Parathyroid adenoma (tissue), 2 donors: ENCODE measurements around the gene FEM1B.

Source experiments
- H2AFZ ChIP-seq: fragments of 300-600 bp; sonication (generic); one replicate; pipeline ENCODE4 v1.7.0; 2017; ENCODE audit warnings: antibody characterized with exemption, mild to moderate bottlenecking
- H3K27ac ChIP-seq: fragments of 300-600 bp; sonication (generic); one replicate; pipeline ENCODE4 v1.7.0; 2017
- H3K27me3 ChIP-seq: fragments of 300-600 bp; sonication (generic); one replicate; pipeline ENCODE4 v1.7.0; 2017; ENCODE audit warnings: low read length; ENCODE audit not compliant: control insufficient read depth, insufficient read depth
- H3K36me3 ChIP-seq: fragments of 300-600 bp; sonication (generic); one replicate; pipeline ENCODE4 v1.7.0; 2017; ENCODE audit warnings: low read length; ENCODE audit not compliant: control insufficient read depth, insufficient read depth
- H3K4me1 ChIP-seq: fragments of 300-600 bp; sonication (generic); one replicate; pipeline ENCODE4 v1.7.0; 2017; ENCODE audit warnings: control low read depth
- H3K4me2 ChIP-seq: fragments of 300-600 bp; sonication (generic); one replicate; pipeline ENCODE4 v1.7.0; 2017; ENCODE audit warnings: low read length
- H3K4me3 ChIP-seq: fragments of 300-600 bp; sonication (generic); one replicate; pipeline ENCODE4 v1.7.0; 2017; ENCODE audit warnings: low read depth, low read length
- H3K79me2 ChIP-seq: fragments of 300-600 bp; sonication (generic); one replicate; pipeline ENCODE4 v1.7.0; 2017; ENCODE audit warnings: control low read depth
- H3K9ac ChIP-seq: fragments of 300-600 bp; sonication (generic); one replicate; pipeline ENCODE4 v1.7.0; 2017; ENCODE audit warnings: mild to moderate bottlenecking
- H3K9me3 ChIP-seq: fragments of 300-600 bp; sonication (generic); one replicate; pipeline ENCODE4 v1.7.0; 2017; ENCODE audit warnings: low read length; ENCODE audit not compliant: control insufficient read depth
- CTCF ChIP-seq: fragments of 300-600 bp; sonication (generic); IDR thresholded peaks from one replicate; pipeline ENCODE4 v1.7.0; 2017; ENCODE audit warnings: antibody characterized with exemption, mild to moderate bottlenecking
- donor health status: primary hyperparathyroidism.

The FEM1B gene

DNA sequence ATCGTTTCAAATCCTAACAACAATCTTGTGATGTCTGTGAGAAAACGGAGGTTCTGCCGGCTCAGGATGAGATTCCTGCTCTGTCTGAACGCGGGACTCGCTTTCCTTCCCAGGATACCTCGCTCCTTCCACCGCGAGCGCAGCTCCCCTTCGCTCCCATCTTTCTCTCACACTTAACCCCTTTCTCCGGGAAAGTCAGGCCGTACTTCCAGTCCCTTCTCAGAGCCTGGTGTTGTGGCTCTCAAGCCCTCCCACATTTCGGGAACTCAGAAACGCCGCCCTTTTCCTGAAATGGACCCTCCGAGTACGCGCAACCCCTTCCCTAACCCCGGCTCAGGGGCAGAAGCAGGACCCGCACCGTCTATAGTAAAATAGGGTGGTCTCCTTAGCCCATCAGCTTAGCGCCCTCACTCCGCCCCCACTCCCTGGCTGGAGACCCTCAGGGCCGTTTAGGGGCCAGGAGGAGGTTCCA lies 378 bp upstream of the FEM1B start:
- peaks cover 19% of the 10 kb centered on the region for H3K79me2 ChIP-seq
- H3K36me3 ChIP-seq = no peaks in the 10 kb centered on the region
- peak overlapping the region; percentile 99 for H2AFZ ChIP-seq
- H3K27ac ChIP-seq = peak overlapping the region; percentile 100
- peaks cover 6% of the 10 kb centered on the region for H3K4me1 ChIP-seq
- H3K9ac ChIP-seq = peak overlapping the region; percentile 88
- H3K4me3 ChIP-seq = peak overlapping the region; percentile 88
- peak overlapping the region; percentile 93 for H3K4me2 ChIP-seq
- no peaks in the 10 kb centered on the region for H3K9me3 ChIP-seq
- no peak for TF ChIP-seq CTCF
- H3K27me3 ChIP-seq = no peaks in the 10 kb centered on the region

- no peaks in the 10 kb centered on the region for H3K27me3 ChIP-seq
- H3K79me2 ChIP-seq = peaks cover 19% of the 10 kb centered on the region
- peaks cover 6% of the 10 kb centered on the region for H3K4me1 ChIP-seq
- H3K4me2 ChIP-seq = peak overlapping the region; percentile 74
- H2AFZ ChIP-seq = peak overlapping the region; percentile 99
- no peaks in the 10 kb centered on the region for H3K9me3 ChIP-seq
- no peak for TF ChIP-seq CTCF
- H3K36me3 ChIP-seq = no peaks in the 10 kb centered on the region
- peak overlapping the region; percentile 100 for H3K27ac ChIP-seq
- peak overlapping the region; percentile 88 for H3K9ac ChIP-seq
- peak overlapping the region; percentile 88 for H3K4me3 ChIP-seq
Observed at GRCh38 chr15:68278345-68278594, 725 bp downstream of the FEM1B start.

- Histone ChIP-seq H3K9ac (peak overlapping the region; percentile 88), H3K4me3 (peak overlapping the region; percentile 88), H3K27ac (peak overlapping the region; percentile 100), H3K4me2 (peak overlapping the region; percentile 74), H3K36me3 (no peaks in the 10 kb centered on the region), H3K9me3 (no peaks in the 10 kb centered on the region), H2AFZ (peak overlapping the region; percentile 99), H3K27me3 (no peaks in the 10 kb centered on the region), H3K79me2 (peaks cover 19% of the 10 kb centered on the region), H3K4me1 (peaks cover 6% of the 10 kb centered on the region)
- TF ChIP-seq CTCF = no peak
Observed at GRCh38 chr15:68278595-68279405, 1.3 kb downstream of the FEM1B start.

GRCh38 chr15:68279779-68280753 lies 2.5 kb downstream of the FEM1B start:
- no peak for TF ChIP-seq CTCF
- Histone ChIP-seq H2AFZ (no peak overlapping the region), H3K4me3 (peak overlapping the region; percentile 88), H3K79me2 (peaks cover 28% of the 10 kb centered on the region), H3K36me3 (no peaks in the 10 kb centered on the region), H3K9me3 (no peaks in the 10 kb centered on the region), H3K27ac (no peak overlapping the region), H3K4me2 (peak overlapping the region; percentile 74), H3K4me1 (peaks cover 6% of the 10 kb centered on the region), H3K27me3 (no peaks in the 10 kb centered on the region), H3K9ac (no peak overlapping the region)
